Posterior cingulate gyrus (tissue), 11 donors: ENCODE data around the gene AJUBA.
"Not testable (repeated sequence)": the region's sequence is repeated elsewhere in the genome, so short reads cannot be mapped to it uniquely, and the experiment has no call there.

Experiments
- DNase-seq, 10 donors: peaks; one replicate each; pipeline versions ENCODE4 v3.0.0 to v3.0.0-alpha.2; 2020 to 2021; ENCODE audit warnings: mixed read lengths in 3 of 10
- intact Hi-C: fragments of 100-400 bp; cut with DNase I; formaldehyde crosslinking; loops from one replicate; pipeline ENCODE4 v1.15.1; 2023

AJUBA gene

GRCh38 chr14:22982477-22983245 lies at the start of gene AJUBA:
Gene AJUBA (minus strand): TSS chr14:22982551. CDS start chr14:22982266, 285 bp downstream.
- intact Hi-C loops = loop anchor here (10.0 kb wide), 1 partner anchor 48 kb away; no protein-coding TSS in a partner anchor
- peak in 8 of 10 donors; percentile 33 to 87 (median 54) for DNase-seq

- intact Hi-C loops = no loop called here
- no peak for DNase-seq
These were observed 48.6 kb upstream of the AJUBA start for GRCh38 chr14:23030936-23031335.

- no peak for DNase-seq
- intact Hi-C loops = no loop called here
These were observed 46.4 kb upstream of the AJUBA start for GRCh38 chr14:23028799-23029198.

- no peak for DNase-seq
- intact Hi-C loops = no loop called here
These were observed 42.9 kb upstream of the AJUBA start for GRCh38 chr14:23025151-23025814.

GRCh38 chr14:23024612-23025075 lies 42.3 kb upstream of the AJUBA start:
- intact Hi-C loops = no loop called here
- DNase-seq = no peak

- intact Hi-C loops = no loop called here
- no peak for DNase-seq
These were observed 41.4 kb upstream of the AJUBA start for GRCh38 chr14:23023795-23024152.

GRCh38 chr14:23023022-23023794 lies 40.9 kb upstream of the AJUBA start:
- DNase-seq = no peak
- intact Hi-C loops = no loop called here

GRCh38 chr14:23021889-23022442 lies 39.6 kb upstream of the AJUBA start:
- intact Hi-C loops = no loop called here
- no peak for DNase-seq

GRCh38 chr14:23021434-23021833 lies 39.1 kb upstream of the AJUBA start:
- intact Hi-C loops = no loop called here
- no peak for DNase-seq

- intact Hi-C loops = no loop called here
- no peak for DNase-seq
These were observed 38.1 kb upstream of the AJUBA start for GRCh38 chr14:23020143-23021128.

- no peak for DNase-seq
- intact Hi-C loops = no loop called here
These were observed 35.8 kb upstream of the AJUBA start for GRCh38 chr14:23018107-23018506.

- no peak for DNase-seq
- intact Hi-C loops = no loop called here
These were observed 34.7 kb upstream of the AJUBA start for GRCh38 chr14:23017091-23017490.

GRCh38 chr14:23015618-23016017 lies 33.3 kb upstream of the AJUBA start:
- DNase-seq = no peak
- intact Hi-C loops = no loop called here

GRCh38 chr14:23013749-23014054 lies 31.4 kb upstream of the AJUBA start:
- DNase-seq, intact Hi-C loops: not testable (repeated sequence)

- DNase-seq = no peak
- intact Hi-C loops = no loop called here
These were observed 30.9 kb upstream of the AJUBA start for GRCh38 chr14:23013054-23013748.

- intact Hi-C loops = no loop called here
- peak; percentile 62 to 97 (median 78) for DNase-seq
These were observed 27.8 kb upstream of the AJUBA start, which contains the start of gene C14orf93 for GRCh38 chr14:23009939-23010726. Gene C14orf93 (minus strand): TSS chr14:23010143. CDS start chr14:22999023, 11,120 bp downstream.

- intact Hi-C loops = no loop called here
- DNase-seq = no peak
These were observed 27.2 kb upstream of the AJUBA start for GRCh38 chr14:23009483-23009938.

- intact Hi-C loops = no loop called here
- DNase-seq = no peak
These were observed 26.5 kb upstream of the AJUBA start for GRCh38 chr14:23008831-23009230.
